Peyer's patch (tissue), 4 donors: ENCODE results near the gene RWDD3.

Experiments
- POLR2A ChIP-seq, 2 donors: fragments of 450-650 bp; IDR thresholded peaks; one replicate each; pipeline ENCODE4 v1.5.1; 2017; ENCODE audit warnings: antibody characterized with exemption in 2 of 2, mild to moderate bottlenecking in 2 of 2, moderate library complexity in 2 of 2
- TF ChIP-seq, protein P1 (sequence below), 6 experiments: fragments of 450-650 bp in 4 of 6; fragments of 200-600 bp in 2 of 6; sonication (generic) in 1 of 6; IDR thresholded peaks; one replicate each; pipeline ENCODE4 v1.5.1; 2017 to 2019; ENCODE audit warnings: antibody characterized with exemption in 6 of 6, mild to moderate bottlenecking in 3 of 6, moderate library complexity in 1 of 6

- TF ChIP-seq, protein P1, sequence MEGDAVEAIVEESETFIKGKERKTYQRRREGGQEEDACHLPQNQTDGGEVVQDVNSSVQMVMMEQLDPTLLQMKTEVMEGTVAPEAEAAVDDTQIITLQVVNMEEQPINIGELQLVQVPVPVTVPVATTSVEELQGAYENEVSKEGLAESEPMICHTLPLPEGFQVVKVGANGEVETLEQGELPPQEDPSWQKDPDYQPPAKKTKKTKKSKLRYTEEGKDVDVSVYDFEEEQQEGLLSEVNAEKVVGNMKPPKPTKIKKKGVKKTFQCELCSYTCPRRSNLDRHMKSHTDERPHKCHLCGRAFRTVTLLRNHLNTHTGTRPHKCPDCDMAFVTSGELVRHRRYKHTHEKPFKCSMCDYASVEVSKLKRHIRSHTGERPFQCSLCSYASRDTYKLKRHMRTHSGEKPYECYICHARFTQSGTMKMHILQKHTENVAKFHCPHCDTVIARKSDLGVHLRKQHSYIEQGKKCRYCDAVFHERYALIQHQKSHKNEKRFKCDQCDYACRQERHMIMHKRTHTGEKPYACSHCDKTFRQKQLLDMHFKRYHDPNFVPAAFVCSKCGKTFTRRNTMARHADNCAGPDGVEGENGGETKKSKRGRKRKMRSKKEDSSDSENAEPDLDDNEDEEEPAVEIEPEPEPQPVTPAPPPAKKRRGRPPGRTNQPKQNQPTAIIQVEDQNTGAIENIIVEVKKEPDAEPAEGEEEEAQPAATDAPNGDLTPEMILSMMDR (IDR thresholded peaks at IDR 0.05), result no peak
- no peak for TF ChIP-seq POLR2A (IDR thresholded peaks at IDR 0.05)
These were observed 12.7 kb upstream of the RWDD3 start for GRCh38 chr1:95221306-95221705.
